Measurements from ENCODE around the gene SCNN1B.

SCNN1B gene

GRCh38 chr16:23276821-23277220 is 25.3 kb upstream of the SCNN1B start:
- no peak overlapping the region for H3K27ac ChIP-seq (replicated peaks)
- DNase-seq (ENCODE audit: low read depth in 1 of 2, low spot score in 1 of 2): no peak
- TF ChIP-seq CTCF (IDR thresholded peaks at IDR 0.05; ENCODE audit: insufficient read depth, low read length) (no peak), REST (IDR thresholded peaks at IDR 0.05; ENCODE audit: insufficient replicate concordance, low read depth) (no peak), GABPA (IDR thresholded peaks at IDR 0.05; ENCODE audit: low read depth) (no peak), POLR2AphosphoS5 (IDR thresholded peaks at IDR 0.05; ENCODE audit: low read depth) (no peak), SPI1 (IDR thresholded peaks at IDR 0.05; ENCODE audit: borderline replicate concordance, low read depth) (no peak)
- no peak overlapping the region for H3K4me3 ChIP-seq (replicated peaks; ENCODE audit: insufficient read depth, low read length)
- peaks cover 2% of the 10 kb centered on the region for H3K27me3 ChIP-seq (ENCODE audit: insufficient read depth, poor library complexity, severe bottlenecking)

- no peak overlapping the region for H3K27ac ChIP-seq (replicated peaks)
- DNase-seq (ENCODE audit: low read depth in 1 of 2, low spot score in 1 of 2): no peak
- TF ChIP-seq SPI1 (IDR thresholded peaks at IDR 0.05; ENCODE audit: borderline replicate concordance, low read depth) (no peak), POLR2AphosphoS5 (IDR thresholded peaks at IDR 0.05; ENCODE audit: low read depth) (no peak), CTCF (IDR thresholded peaks at IDR 0.05; ENCODE audit: insufficient read depth, low read length) (no peak), REST (IDR thresholded peaks at IDR 0.05; ENCODE audit: insufficient replicate concordance, low read depth) (no peak), GABPA (IDR thresholded peaks at IDR 0.05; ENCODE audit: low read depth) (no peak)
- no peak overlapping the region for H3K4me3 ChIP-seq (replicated peaks; ENCODE audit: insufficient read depth, low read length)
- peaks cover 2% of the 10 kb centered on the region for H3K27me3 ChIP-seq (ENCODE audit: insufficient read depth, poor library complexity, severe bottlenecking)
Observed at GRCh38 chr16:23278031-23278430, 24.1 kb upstream of the SCNN1B start.

- Histone ChIP-seq H3K4me3 (replicated peaks; ENCODE audit: insufficient read depth, low read length) (no peak overlapping the region), H3K27me3 (ENCODE audit: insufficient read depth, poor library complexity, severe bottlenecking) (peaks cover 2% of the 10 kb centered on the region), H3K27ac (replicated peaks) (no peak overlapping the region)
- TF ChIP-seq POLR2AphosphoS5 (IDR thresholded peaks at IDR 0.05; ENCODE audit: low read depth) (no peak), CTCF (IDR thresholded peaks at IDR 0.05; ENCODE audit: insufficient read depth, low read length) (no peak), GABPA (IDR thresholded peaks at IDR 0.05; ENCODE audit: low read depth) (no peak), REST (IDR thresholded peaks at IDR 0.05; ENCODE audit: insufficient replicate concordance, low read depth) (no peak), SPI1 (IDR thresholded peaks at IDR 0.05; ENCODE audit: borderline replicate concordance, low read depth) (no peak)
- DNase-seq (ENCODE audit: low read depth in 1 of 2, low spot score in 1 of 2): no peak
Observed at GRCh38 chr16:23279721-23280153, 22.4 kb upstream of the SCNN1B start.
